Measurements from ENCODE around the gene SEC22C.
A peak's percentile ranks its signal among the peaks of the same experiment; 100 is the strongest.
"Not testable (repeated sequence)": the region's sequence is repeated elsewhere in the genome, so short reads cannot be mapped to it uniquely, and the experiment has no call there.

SEC22C gene

DNA sequence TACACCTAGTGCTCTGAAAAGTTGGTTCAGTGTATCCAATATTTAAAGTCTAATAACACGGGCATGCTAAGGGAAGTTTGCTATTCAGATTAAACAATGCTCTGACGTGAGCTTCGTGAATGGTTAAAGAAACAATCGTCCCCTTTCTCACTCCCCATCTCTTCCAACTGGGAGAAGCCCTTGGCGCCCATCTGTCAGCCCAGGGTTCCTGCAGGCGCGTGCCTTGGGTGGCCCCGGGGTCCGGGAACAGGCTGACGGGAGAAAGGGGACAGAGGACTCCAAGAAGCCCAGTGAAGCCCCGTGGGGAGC lies 413 bp downstream of the SEC22C start:
- DNase-seq (no peak), ATAC-seq (no peak)

DNA sequence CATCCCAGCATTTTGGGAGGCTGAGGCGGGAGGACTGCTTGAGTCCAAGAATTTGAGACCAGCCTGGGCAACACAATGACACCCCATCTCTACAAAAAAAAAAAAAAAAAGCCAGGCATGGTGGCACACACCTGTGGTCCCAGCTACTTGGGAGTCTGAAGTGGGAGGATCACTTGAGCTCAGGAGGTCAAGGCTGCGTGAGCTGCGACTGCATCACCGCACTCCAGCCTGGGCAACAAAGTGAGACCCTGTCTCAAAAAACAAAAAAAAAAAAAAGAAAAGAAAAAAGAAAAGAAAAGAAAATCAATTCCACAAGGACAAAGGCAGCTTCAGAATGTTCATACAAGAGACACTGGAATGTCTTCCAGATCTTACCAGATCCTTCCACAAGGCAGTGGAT lies 2.4 kb downstream of the SEC22C start:
- not testable (repeated sequence) for ATAC-seq, DNase-seq

DNA sequence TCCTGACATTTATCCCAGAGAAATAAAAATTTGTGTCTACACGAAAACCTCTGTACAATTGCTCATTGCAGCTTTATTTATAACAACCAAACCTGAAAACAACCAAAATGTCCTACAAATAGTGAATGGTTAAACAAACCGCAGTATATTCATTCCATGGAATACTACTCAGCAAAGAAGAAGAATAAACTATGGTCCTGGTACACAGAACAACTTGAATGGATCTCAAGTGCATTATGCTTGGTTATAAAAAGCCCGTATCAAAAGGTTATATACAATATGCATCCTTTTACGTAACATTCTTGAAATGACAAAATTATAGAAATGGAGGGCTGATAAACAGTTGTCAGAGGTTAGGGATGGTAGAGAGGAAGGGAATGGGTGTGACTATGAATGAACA lies 3.7 kb downstream of the SEC22C start:
- DNase-seq (no peak), ATAC-seq (no peak)

DNA sequence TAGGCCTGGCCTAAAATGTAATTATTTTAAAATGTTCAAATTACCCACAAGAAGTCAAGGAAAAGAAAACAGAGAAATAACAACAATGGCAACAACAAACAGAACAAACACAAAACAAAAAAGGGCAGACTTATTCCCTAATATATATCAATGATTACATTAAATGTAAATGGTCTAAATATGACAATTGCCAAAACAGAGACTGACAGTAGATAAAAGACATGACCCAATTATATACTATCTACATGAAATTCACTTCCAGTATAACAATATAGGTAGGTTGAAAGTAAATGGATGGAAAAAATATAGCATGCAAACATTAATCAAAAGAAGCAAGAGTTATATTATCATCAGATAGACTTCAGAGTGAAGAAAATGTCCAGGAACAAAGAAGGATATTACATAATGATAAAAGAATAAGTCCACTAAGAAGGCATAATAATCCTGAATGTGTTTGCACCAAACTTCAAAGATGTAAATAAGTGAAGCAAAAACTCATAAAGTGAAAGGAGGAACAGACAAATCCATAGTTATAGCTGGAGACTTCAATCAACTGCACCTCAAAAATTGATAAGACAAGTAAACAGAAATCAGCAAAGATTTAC lies 6.5 kb downstream of the SEC22C start:
- DNase-seq (no peak), ATAC-seq (no peak)

DNA sequence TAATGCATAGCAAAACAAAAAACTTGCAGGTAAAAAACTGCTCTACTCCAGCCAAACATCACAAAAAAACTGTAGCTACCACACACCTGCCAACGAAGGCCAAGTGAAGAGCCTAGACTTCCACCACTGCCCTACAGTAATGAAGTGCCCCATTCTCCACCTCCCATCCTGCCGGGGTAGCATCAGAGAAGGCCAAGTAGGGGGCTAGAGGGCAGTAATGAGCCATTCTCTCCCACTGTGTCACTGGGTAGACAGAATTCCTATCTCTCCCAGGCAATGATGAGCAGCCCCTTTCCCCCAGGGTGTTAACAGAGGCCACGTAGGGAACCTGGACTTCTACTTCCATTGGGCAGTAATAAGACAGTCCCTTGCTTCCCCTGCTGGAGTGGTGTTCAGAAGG lies 9.5 kb downstream of the SEC22C start:
- peak; percentile 55 for ATAC-seq

DNA sequence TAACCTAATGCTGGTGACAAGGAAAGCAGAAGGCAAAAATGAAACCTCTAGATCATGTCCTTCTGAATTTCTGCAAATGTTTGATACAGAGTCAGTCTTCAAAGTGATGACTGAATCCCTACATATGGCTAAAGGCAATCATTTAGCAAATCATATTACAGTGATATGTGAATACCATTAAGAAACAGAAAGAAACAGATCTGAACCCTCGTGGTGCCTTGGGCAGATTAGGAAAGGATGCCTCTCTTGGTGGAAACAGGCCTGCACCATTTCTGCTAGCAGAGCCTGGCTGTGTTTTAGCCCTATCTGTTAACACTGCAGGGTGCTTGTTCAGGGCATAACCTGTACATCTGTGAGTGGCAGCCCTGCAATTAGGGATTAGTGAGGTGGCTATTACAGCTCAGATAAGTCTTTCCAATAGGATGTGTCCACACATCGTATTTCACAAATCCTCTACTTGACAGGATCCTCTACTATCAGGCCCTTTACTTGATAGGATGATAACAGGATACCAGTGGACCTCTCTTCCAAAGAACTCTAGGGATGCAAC lies 12.1 kb downstream of the SEC22C start:
- ATAC-seq (no peak), DNase-seq (no peak)

More for the DNA sequence above, 9.5 kb downstream of the SEC22C start:
- peak; percentile 23 for DNase-seq

DNA sequence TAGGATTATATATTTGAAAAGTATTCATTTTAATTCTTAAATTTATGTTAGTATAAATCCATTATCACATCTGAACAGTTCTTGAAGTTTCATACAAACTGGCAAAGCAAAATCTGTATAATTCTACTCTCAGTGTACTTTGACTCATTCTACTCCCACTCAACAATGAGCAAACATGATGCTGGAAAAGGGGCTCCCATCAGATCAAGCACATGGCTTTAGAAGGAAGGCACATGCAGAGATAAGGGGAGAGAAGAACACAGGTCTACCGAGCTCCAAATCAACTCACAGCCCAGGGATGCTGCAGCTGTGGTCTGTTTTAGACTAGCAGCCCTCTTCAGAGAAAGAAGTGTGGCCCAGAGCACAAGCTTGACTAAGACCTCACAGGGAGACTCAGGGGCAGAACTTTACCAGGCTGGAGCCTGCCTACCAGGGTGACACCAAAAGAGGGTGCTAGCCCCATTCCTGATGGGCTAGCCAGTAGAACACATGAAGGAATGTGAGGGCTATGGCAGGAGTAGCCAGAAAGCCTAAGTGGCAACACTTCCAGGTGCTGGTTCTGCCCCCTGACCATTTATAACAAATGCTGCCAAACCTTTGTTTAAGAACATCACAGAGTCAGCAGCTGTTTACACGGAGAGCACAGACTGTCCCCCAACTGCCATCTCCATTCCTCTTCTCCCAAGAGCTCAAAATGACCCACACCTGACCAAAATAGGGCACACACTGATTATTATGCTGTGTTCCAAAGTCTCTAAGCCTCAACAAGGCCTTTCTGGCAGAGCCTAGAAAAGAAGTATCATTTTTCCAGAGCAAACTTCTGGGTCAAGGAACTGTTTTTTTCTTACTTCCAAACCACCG lies 19.5 kb downstream of the SEC22C start:
- no peak for DNase-seq
- peak; percentile 49 for ATAC-seq

DNA sequence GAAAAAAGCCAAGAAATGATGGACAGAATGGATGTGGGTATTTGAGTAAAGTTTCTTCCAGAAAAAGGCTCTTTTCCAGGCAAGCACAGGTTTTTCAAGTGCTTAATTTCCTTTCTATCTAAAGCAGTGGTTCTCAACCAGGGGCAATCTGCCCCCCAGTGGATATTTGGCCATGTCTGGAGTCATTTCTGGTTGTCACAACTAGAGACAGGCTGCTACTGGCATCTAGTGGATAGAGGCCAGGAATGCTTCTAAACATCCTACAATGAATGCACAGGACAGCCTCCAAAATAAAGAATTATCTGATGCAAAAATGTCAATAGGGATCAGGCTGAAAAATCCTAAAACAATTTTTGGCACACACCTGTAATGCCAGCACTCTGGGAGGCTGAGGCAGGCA lies 23.9 kb downstream of the SEC22C start:
- ATAC-seq, result no peak
- DNase-seq, result no peak

DNA sequence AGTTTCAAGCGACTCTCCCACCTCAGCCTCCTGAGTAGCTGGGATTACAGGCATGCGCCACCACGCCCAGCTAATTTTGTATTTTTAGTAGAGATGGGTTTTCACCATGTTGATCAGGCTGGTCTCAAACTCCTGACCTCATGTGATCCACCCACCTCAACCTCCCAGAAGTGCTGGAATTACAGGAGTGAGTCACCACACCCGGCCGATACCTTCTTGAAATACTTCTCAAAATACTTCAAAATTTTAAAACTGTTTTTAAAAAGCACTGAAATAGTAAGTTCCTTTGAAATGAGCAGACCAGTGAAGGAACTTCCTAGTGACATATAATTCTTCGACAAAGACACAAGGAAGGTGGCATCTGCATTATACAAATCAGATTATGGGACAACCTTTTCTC lies 24.9 kb downstream of the SEC22C start:
- not testable (repeated sequence) for ATAC-seq, DNase-seq

DNA sequence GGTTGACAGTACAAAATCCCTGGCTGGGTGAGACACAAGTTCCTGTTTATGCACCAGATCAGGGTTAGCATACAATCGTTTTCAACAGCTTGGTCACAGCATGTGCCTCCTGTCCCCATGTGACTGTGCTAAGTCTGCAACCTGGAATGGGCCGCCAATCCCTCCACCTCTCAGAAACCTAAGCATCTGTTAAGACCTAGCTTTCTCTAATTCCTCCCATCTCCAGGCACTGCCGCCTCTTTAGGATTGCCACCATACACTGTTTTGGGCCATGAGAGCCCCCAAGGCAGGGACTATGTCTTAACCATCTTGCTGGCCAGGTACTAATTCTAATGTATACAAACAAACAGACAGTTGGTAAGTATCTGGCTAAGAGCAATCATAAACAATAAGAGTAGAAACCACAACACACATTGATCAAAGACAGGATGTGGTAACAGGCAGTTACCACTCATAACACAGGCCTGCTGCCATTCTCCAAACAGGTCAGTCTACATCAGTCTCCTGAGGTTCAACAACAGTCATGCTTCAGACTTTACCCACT lies 25.6 kb downstream of the SEC22C start:
- peak; percentile 90 for ATAC-seq
- DNase-seq, result no peak

DNA sequence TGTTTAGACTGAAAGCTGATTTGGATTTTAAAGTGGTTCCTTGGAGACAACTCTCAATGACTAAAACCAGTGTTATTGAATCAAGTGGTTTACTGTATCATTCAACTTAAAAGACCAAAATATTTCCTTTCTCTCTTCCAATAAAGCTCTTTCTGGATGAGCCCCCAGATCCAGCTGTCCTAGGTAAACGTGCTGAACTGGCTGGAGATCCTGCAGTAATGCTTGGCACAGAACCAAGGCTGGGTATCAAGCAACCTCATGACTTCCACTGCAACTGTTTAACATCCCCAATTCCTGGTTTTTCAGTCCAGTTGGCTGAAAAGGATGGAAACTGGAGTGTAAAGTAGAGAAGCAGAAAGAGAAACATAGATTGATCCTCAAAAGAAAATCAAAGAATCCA lies 28.9 kb downstream of the SEC22C start:
- ATAC-seq (no peak), DNase-seq (no peak)

DNA sequence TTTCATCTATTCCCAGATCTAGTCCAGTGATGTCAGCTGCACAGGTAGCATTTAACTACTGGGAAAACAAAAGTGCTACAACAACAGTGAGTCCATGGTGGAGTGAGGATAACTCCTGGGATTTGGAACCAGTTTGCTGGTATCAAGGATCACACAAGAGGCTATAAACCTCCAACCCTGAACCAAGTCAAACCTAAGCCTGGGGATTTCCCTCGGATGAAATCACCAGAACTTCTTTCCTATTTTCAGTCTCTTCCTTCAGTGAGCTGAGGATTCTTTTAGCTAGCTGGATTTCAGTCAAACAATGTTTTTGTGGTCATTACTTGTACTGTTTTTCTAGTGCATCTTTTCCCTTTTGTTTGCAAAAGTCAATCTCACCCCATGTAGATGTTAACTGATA lies 31.5 kb downstream of the SEC22C start:
- ATAC-seq (no peak), DNase-seq (no peak)

DNA sequence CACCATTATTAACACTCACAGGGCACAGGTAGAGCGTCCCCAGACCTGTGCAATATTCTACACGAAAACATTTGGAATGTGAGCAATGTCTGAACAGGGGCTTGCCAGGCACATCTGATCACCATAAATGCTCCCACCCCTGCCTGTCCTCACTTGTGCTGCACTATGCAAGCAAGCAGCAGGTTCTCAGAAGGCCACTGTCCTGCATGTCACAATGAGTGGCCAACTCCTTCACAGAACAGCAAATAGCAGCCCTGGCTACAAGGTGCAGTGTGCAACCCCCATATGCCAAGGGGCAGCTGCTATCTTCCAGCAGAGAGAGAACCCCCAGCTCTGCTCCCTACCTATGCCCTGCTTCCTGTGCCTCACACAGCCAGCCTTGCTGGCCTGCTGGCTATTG lies 32.6 kb downstream of the SEC22C start:
- ATAC-seq (no peak), DNase-seq (no peak)

DNA sequence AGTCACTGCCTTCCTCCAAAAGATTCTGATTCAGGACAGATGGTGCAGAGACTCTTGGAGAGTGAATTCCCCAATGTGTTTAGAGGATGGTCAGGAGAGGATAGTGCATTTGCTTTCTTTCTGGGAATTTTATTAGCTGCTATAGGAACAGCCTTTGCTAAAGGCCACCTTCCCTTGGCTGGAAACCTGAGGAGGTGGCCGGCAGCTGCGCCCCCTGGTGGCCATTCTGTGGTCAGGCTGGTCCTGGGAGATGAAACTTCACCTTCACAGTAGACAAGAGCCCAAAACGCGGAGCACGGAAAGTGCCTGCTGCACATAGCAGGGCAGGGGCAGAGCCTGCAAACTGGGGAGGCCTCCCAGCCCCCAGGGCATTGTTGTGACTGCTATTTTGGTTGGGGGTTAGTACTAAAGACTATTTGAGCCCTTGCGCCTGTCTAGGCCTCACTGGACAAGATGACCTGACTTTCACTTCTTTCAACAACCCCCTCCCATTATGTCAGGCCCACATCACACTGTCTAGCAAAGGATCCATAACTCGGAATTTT lies 34.3 kb downstream of the SEC22C start:
- peak; percentile 63 for ATAC-seq
- DNase-seq, result peak; percentile 71

DNA sequence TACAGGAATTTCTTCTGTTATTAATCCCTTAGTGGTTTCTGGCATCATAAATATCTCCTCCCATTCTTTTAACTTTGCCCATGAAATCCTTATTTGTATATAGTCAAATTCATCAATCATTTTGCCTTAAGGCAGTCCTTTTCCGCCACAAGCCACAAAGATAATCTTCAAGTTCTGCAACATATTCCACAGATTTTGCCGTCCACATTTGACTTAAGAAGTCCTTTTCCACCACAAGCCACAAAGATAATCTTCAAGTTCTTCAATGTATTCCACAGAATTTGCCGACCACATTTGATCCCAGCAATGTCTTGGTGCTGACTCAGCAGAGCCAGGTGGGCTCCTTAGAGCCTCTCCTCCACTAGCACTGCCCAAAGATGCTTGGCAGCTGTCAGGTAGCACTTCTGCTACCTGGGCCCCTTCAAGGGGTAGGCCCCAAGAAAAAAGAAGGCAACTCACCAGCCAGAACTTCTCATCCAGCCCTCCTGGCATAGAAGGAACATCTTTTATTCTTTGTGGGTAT lies 35.0 kb downstream of the SEC22C start:
- no peak for DNase-seq
- no peak for ATAC-seq

DNA sequence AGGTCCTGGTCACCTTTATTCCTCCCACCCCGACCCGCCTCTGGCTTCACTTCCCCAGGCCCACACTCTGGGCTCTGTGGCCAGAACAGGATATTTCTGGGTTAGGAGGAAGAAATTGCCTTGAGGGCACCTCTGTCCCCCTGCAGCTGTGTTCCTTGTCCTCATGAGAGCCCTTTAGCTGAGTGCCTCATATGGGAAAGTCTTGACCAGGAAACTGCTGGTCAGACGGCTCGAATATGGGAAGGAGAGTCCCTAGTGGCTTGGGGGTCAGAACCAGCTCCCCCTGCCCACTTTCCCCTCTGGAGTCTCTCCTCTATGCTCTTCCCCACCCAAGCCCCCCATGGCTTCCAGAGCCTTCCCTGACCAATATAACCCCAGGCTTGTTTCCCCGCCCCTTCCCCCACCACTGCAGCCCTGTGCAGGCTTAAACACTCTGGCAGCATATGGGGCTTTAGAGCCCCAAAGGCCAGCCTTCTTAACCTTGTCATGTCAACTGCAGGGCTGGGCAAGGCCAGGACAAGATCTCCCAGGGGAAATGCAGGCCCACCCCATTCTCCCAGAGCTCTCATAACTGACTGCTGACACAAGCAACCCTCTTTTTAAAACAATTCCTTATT lies 36.4 kb downstream of the SEC22C start:
- no peak for DNase-seq
- no peak for ATAC-seq

DNA sequence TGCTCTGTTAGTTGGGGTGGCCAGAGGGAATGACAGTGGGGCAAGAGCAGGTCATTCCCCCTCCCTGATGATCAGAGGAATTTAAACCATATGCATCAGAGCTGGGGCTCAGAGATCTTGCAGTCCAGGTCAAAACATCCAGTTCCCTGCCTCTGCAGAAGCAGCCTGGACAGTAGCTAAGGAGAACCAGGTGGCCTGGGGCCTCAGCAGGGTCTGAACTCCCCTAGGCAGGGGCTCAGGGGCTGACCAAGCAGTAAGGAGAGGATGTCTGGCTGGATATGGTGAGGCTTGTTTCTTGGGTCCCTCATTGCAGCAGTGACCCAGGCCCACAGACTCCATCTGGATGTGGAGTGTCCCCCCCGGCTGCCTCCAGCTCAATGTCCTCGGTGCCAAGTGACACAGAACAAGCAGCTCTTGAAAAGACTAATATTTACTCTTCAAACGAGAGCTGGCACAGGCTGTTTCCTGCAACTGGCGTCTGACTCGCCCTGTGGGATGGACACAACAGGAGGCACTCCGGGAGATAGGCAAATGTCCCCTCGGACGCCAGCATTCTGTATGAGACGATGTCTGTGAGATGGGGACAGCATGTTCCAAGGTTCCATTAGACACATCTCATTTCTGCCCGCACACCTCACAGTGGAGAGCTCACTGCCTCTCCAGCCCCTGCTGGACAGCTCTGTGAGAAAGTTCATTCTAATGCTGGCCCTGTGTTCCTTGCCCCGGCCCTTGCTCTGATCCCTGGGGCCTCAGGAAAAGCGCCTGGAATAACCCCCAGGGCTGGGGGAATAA lies 37.1 kb downstream of the SEC22C start:
- no peak for ATAC-seq
- no peak for DNase-seq

DNA sequence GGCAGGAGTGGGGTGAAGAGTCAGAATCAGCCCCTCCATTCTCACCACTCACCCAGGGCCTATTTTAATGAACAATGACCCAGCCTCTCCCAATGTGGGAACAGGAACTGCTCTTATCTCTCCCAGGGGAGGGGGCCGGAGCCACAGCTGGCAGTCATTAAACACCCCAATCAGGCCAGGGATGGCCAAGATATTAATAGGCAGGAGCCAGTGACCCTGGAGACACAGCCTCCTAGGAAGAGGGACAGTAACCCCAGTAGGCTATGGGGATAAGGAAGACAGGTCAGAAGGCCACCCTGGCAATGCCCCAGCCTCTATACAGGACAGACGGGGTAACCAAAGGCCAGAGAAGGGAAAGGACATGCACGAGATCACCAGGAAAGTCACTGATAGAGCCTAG lies 40.7 kb downstream of the SEC22C start:
- ATAC-seq, result no peak
- DNase-seq, result no peak

DNA sequence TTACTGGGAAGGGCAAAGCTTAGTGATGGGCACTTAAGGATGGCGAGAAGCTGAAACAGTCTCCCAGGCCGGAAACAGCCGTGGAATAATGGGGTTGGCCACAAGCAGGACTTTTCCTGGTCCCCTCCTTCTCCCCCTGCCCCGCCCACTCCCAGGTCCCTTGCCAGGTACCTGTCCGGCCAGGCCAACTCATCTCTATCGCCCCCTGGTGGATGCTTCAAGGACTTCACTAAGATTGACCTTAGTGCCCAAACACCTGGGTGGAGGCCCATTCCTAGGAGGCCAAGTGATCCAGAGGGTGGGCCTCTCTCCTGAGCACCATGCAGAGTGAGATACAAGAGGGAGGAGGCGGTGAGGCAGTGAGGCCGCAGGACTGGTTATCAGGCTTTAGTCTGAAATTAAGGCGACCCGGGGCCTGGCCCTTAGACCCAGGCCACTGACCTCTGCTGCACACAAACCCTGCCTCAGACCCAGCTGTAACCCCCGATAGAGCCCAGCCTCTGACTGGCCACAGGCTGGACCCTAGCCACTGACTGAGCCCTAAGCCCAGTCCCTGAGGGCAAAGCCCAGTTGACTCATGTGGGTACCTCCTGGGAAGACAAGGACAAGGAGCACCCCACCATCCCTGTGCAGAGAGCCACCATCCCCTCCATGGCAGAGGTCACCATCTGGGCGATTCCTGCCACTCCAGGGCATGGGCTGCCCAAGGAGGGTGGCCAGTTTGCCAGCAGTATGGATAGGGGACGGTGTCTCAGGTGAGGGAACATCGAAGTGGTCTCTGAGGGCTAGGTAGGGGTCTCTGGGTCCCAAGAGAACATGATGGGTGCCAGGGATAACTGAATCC lies 41.7 kb downstream of the SEC22C start:
- peak; percentile 77 for DNase-seq
- ATAC-seq, result peak; percentile 57

DNA sequence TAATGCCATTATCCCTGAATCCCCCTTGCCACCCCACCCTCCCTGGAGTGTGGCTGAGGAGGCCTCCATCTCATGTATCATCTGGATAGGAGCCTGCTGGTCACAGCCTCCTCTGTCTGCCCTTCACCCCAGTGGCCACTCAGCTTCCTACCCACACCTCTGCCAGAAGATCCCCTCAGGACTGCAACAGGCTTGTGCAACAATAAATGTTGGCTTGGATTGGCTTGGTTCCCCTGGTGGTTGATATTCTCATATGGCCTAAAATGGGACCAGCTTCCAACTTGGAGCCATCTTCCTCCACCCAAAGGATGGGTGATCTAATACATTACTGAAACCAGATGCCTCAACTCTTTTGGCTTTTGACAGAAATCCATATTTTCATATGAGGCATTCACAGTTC lies 44.4 kb downstream of the SEC22C start:
- DNase-seq (no peak), ATAC-seq (no peak)

All from stimulated activated naive CD8-positive, alpha-beta T cell treated with anti-CD3 and anti-CD28 coated beads, Interleukin-15, Interleukin-2, amounts not matched to agents 100 U/mL and 50 U/mL, for 24 hours (primary cell).